HFF-Myc (cell line): ENCODE measurements around the gene AHNAK.
"Not testable (repeated sequence)": the region's sequence is repeated elsewhere in the genome, so short reads cannot be mapped to it uniquely, and the experiment has no call there.

ENCODE experiments used
- DNase-seq: peaks from one replicate; pipeline ENCODE4 v3.0.0-alpha.2; 2011; ENCODE audit warnings: low read depth; ENCODE audit errors: extremely low read depth
- H3K4me3 ChIP-seq: replicated peaks from 2 replicates; pipeline ENCODE4 v1.5.1; 2011; ENCODE audit warnings: low read depth, mild to moderate bottlenecking, control low read depth, low read length
- CTCF ChIP-seq: IDR thresholded peaks from 2 replicates; pipeline ENCODE4 v1.5.1; 2012; ENCODE audit warnings: mild to moderate bottlenecking, low read depth, low read length, control low read depth; ENCODE audit errors: missing control alignments

AHNAK gene

GRCh38 chr11:62553839-62554361 lies 7.3 kb upstream of the AHNAK start:
- H3K4me3 ChIP-seq = peak overlapping the region; percentile 38
- DNase-seq = no peak
- TF ChIP-seq CTCF = no peak

DNA sequence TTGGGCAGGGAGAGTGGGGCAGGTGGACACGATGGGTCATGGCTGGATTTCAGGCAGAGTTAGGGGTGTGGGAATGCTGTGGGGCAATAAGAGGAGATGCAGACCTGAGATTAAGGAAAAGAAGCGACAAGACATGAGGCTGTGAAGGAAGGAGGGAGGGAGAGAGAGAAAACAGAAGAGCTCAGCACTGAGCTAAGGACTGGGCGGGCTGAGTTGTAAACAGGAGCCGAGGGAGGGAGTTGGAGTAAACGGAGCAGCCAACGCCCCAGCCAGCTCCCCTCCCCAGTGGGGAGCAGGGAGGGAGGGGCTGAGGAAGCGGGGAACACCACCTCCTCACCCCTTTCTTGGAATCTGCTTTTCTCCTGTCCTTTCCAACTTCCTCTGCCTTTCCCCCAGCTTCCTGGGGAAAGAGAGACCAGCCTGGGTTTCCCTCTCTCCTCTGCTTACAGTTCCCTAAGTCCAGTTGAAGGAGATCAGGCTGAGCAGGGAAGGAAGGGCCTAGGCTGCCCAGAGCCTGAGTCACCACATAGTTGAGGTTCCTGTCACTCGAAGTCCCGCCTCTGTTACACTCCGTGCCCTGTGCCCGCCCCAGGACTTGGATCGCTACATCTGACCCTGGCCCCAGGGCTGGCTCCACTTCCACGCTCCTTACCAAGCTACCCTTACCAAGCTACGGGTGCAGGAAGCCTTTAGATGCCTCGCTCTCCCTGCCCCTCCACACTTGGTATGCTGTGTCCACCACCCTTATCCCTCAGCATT lies 6.7 kb upstream of the AHNAK start:
- TF ChIP-seq CTCF = no peak
- H3K4me3 ChIP-seq = peak overlapping the region; percentile 38
- peak; percentile 94 for DNase-seq

- no peak for TF ChIP-seq CTCF
- DNase-seq = peak; percentile 62
- H3K4me3 ChIP-seq = peak overlapping the region; percentile 38
These were observed 6.0 kb upstream of the AHNAK start for GRCh38 chr11:62552485-62553079.

DNA sequence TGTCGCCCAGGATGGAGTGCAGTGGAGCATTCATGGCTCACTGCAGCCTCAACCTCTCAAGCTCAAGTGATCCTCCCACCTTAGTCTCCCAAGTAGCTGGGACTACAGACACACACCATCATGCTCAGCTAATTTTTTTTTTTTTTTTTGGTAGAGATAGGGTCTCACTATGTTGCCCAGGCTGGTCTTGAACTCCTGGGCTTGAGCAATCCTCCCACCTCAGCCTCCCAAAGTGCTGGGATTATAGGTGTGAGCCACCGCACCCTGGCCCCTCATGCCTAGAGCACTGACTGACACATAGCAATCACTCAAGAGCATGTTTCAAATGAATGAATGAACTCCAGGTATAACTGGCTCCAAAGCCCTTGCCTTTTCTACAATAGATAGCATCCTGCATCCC lies 3.9 kb upstream of the AHNAK start:
- not testable (repeated sequence) for H3K4me3 ChIP-seq, DNase-seq

DNA sequence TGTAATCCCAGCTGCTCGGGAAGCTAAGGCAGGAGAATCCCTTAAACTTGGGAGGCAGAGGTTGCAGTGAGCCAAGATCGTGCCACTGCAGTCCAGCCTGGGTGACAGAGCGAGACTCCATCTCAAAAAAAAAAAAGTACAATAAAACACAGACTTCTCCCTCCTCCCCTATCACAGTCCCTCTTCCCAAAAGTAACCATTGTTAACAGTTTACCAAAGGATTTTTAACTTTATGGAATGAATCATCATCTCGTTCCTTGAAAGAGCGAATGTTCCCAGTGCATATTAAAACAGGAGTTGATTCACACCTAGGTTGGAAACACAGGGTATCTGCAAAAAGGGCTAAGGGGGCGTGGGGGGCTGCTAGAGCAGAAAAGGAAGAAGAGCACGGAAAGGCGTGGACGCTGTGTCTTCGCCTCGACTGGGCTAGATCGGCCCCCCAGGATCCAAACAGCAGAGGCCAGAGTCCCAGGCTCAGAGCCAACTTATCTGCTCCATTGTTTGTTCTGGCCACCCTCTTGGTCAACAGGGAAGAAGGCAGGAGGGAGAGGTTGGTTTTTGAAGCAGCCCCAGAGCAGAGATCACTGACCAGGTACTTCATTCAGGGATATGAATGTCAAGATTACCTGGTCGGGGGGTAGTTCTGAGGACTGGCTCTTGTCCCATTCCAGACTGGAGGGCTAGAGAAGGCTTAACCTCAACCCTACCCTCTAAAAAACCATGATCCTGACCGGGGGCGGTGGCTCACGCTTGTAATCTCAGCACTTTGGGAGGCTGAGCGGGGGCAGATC lies 2.1 kb upstream of the AHNAK start:
- no peak for DNase-seq
- TF ChIP-seq CTCF = no peak
- no peak overlapping the region for H3K4me3 ChIP-seq

- H3K4me3 ChIP-seq = peak overlapping the region; percentile 99
- TF ChIP-seq CTCF = no peak
- DNase-seq = no peak
These were observed 1.2 kb upstream of the AHNAK start for GRCh38 chr11:62547691-62548281.
